Hepatocyte (in vitro differentiated cells): ENCODE data around the gene LHX1. TPM values are rescaled to one million over a fixed set of nuclear protein-coding genes. Genes with fewer than 3 reads are reported as not detected.

Experiments used
- DNase-seq: peaks from one replicate; pipeline ENCODE4 v3.0.0-alpha.2; 2016; ENCODE audit warnings: low spot score
- H2AFZ ChIP-seq: fragments of 200-600 bp; sonication (generic); 2 replicates; pipeline ENCODE4 v1.6.0; 2016; ENCODE audit warnings: antibody characterized with exemption, mild to moderate bottlenecking
- H3K27ac ChIP-seq: fragments of 200-600 bp; sonication (generic); 2 replicates; pipeline ENCODE4 v1.5.1; 2016; ENCODE audit warnings: mild to moderate bottlenecking
- H3K27me3 ChIP-seq: fragments of 200-600 bp; sonication (generic); 2 replicates; pipeline ENCODE4 v1.6.1; 2016
- H3K36me3 ChIP-seq: fragments of 200-600 bp; sonication (generic); replicated peaks from 2 replicates; pipeline ENCODE4 v1.5.1; 2016; ENCODE audit warnings: low read depth; ENCODE audit not compliant: insufficient read depth
- H3K4me1 ChIP-seq: fragments of 200-600 bp; sonication (generic); 2 replicates; pipeline ENCODE4 v1.5.1; 2016; ENCODE audit warnings: mild to moderate bottlenecking, moderate library complexity; ENCODE audit not compliant: insufficient read depth
- H3K4me2 ChIP-seq: fragments of 200-600 bp; sonication (generic); 2 replicates; pipeline ENCODE4 v1.6.0; 2016
- H3K4me3 ChIP-seq: fragments of 200-600 bp; sonication (generic); 2 replicates; pipeline ENCODE4 v1.5.1; 2016; ENCODE audit warnings: mild to moderate bottlenecking
- H3K79me2 ChIP-seq: fragments of 200-600 bp; sonication (generic); 2 replicates; pipeline ENCODE4 v1.6.0; 2017; ENCODE audit warnings: mild to moderate bottlenecking
- H3K9me2 ChIP-seq: fragments of 200-600 bp; sonication (generic); replicated peaks from 2 replicates; pipeline ENCODE4 v1.6.0; 2017; ENCODE audit warnings: mild to moderate bottlenecking; ENCODE audit not compliant: insufficient read depth
- H3K9me3 ChIP-seq: fragments of 200-600 bp; sonication (generic); 2 replicates; pipeline ENCODE4 v1.5.1; 2016; ENCODE audit warnings: low read depth, mild to moderate bottlenecking
- H4K20me1 ChIP-seq: fragments of 200-600 bp; sonication (generic); 2 replicates; pipeline ENCODE4 v1.6.0; 2016; ENCODE audit warnings: mild to moderate bottlenecking; ENCODE audit not compliant: insufficient read depth, poor library complexity, severe bottlenecking
- CTCF ChIP-seq: fragments of 200-600 bp; sonication (generic); IDR thresholded peaks from 2 replicates; pipeline ENCODE4 v1.5.1; 2016; ENCODE audit warnings: antibody characterized with exemption, mild to moderate bottlenecking; ENCODE audit not compliant: poor library complexity
- EZH2 ChIP-seq: fragments of 200-600 bp; sonication (generic); IDR thresholded peaks from 2 replicates; pipeline ENCODE4 v1.6.1; 2016; ENCODE audit warnings: antibody characterized with exemption, mild to moderate bottlenecking, borderline replicate concordance
- EZH2phosphoT487 ChIP-seq: fragments of 200-600 bp; sonication (generic); IDR thresholded peaks from one replicate; pipeline ENCODE4 v1.6.1; 2018; ENCODE audit warnings: antibody characterized with exemption, mild to moderate bottlenecking, low read depth, moderate library complexity; ENCODE audit not compliant: unreplicated experiment, severe bottlenecking
- WGBS: methylation state at CpG from one replicate; pipeline ENCODE4 v1.1.6; 2016; ENCODE audit warnings: low lambda C conversion rate; ENCODE audit errors: missing lambda C conversion rate; 5-methylcytosine and 5-hydroxymethylcytosine counted together
- polyA plus RNA-seq: library from polyadenylated mRNA; unstranded; fragments of >200 nt; fragmentation: Nextera tagmentation; extraction: Ambion mirVana; gene quantifications from 2 replicates; pipeline ENCODE4 v1.2.1, GENCODE V29; 2016
- total RNA-seq: library from RNA; depleted of rRNA; stranded (reverse); fragments of >200 nt; gene quantifications from 2 replicates; pipeline ENCODE4 v1.2.3, GENCODE V29; 2014

LHX1 gene
- total and polyA plus RNA-seq, 2 experiments from 2014 or later: 0.35 TPM; not detected in 1

- TF ChIP-seq EZH2phosphoT487 (peak; percentile 92), CTCF (no peak), EZH2 (peak; percentile 59)
- no peak overlapping the region for H3K27ac ChIP-seq
- WGBS: 1% methylated on average over 75 of the region's 79 CpGs
- H3K36me3 ChIP-seq: no peaks in the 10 kb centered on the region
- no peaks in the 10 kb centered on the region for H3K9me2 ChIP-seq
- peak overlapping the region; percentile 73 for H3K4me2 ChIP-seq
- peak overlapping the region; percentile 20 for H2AFZ ChIP-seq
- H3K4me3 ChIP-seq: no peak overlapping the region
- no peak for DNase-seq
- H3K9me3 ChIP-seq: no peaks in the 10 kb centered on the region
- H3K4me1 ChIP-seq: peaks cover 51% of the 10 kb centered on the region
- H3K27me3 ChIP-seq: peaks cover 98% of the 10 kb centered on the region
- H3K79me2 ChIP-seq: no peaks in the 10 kb centered on the region
- peaks cover 6% of the 10 kb centered on the region for H4K20me1 ChIP-seq
Measured at GRCh38 chr17:36934692-36935630, 2.3 kb upstream of the LHX1 start.

- no peaks in the 10 kb centered on the region for H3K9me2 ChIP-seq
- H2AFZ ChIP-seq: peak overlapping the region; percentile 33
- H3K79me2 ChIP-seq: no peaks in the 10 kb centered on the region
- H4K20me1 ChIP-seq: peaks cover 6% of the 10 kb centered on the region
- WGBS: 2% methylated on average over 29 of the region's 49 CpGs
- peaks cover 51% of the 10 kb centered on the region for H3K4me1 ChIP-seq
- H3K4me3 ChIP-seq: no peak overlapping the region
- no peaks in the 10 kb centered on the region for H3K36me3 ChIP-seq
- DNase-seq: no peak
- no peaks in the 10 kb centered on the region for H3K9me3 ChIP-seq
- H3K27ac ChIP-seq: no peak overlapping the region
- H3K27me3 ChIP-seq: peaks cover 97% of the 10 kb centered on the region
- peak overlapping the region; percentile 73 for H3K4me2 ChIP-seq
- TF ChIP-seq CTCF (no peak), EZH2 (peak; percentile 18), EZH2phosphoT487 (no peak)
Measured at GRCh38 chr17:36935671-36936454, 1.4 kb upstream of the LHX1 start.

- DNase-seq: no peak
- Histone ChIP-seq H3K9me3 (no peaks in the 10 kb centered on the region), H3K27ac (no peak overlapping the region), H3K9me2 (no peaks in the 10 kb centered on the region), H3K4me3 (no peak overlapping the region), H3K36me3 (no peaks in the 10 kb centered on the region), H3K4me1 (peaks cover 51% of the 10 kb centered on the region), H3K27me3 (peaks cover 97% of the 10 kb centered on the region), H4K20me1 (peaks cover 6% of the 10 kb centered on the region), H3K79me2 (no peaks in the 10 kb centered on the region), H3K4me2 (peak overlapping the region; percentile 73), H2AFZ (peak overlapping the region; percentile 49)
- TF ChIP-seq EZH2 (peak; percentile 92), CTCF (no peak), EZH2phosphoT487 (peak; percentile 89)
- WGBS: 0% methylated on average over 36 of the region's 58 CpGs
Measured at GRCh38 chr17:36936455-36937000, 747 bp upstream of the LHX1 start.
